ENCODE data around the gene ABCG5. TPM values are rescaled to one million over a fixed set of nuclear protein-coding genes. Genes with fewer than 3 reads are reported as not detected.

The ABCG5 gene
- total RNA-seq = not detected
- total RNA-seq (2013) = not detected
- total RNA-seq = 0 to 0.14 (median 0) reads per million in 29 experiments

DNA sequence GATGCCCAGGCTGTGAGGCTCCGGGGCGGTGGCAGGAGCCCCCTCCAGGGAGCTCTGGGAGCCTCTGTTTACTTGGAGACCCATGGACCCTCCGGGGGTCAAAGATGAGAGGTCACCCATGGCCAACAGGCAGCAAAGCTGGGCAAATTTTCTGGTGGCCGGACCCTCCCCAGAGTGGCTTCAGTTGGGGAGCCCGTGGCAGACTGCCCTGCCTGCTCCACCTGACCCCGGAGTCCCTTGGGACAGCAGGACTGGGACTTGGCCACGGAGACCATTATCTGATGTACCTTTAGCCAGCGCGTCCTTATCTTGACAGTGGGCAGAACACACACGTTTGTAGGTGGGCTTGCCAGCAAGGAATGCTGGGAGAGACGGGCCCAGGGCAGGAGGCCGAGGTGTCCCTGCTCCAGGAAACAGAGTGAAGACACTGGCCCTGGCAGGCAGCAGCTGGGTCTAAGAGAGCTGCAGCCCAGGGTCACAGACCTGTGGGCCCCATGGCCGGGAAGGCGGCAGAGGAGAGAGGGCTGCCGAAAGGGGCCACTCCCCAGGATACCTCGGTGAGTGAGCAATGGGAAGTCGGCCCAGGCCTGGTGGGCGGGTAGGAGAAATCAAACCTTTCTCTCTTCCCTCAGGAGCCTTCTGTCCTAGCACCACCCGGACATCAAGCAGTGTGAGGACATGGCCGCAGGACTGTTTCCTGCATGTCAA, at the start of gene ABCG5, which contains the start of gene ABCG8:
TSS of gene ABCG5 (minus strand) at position 280 of the 708 bp plus-strand sequence. CDS start at position 120, 160 bp downstream.
TSS of gene ABCG8 (plus strand) at position 412 of the 708 bp plus-strand sequence. CDS start at position 495, 83 bp downstream.
- Mint-ChIP-seq H3K4me1 (no peaks in the 10 kb centered on the region), H3K27me3 (peaks cover 4 to 13% of the 10 kb centered on the region in 2 donors), H3K4me3 (no peak within 1 kb of the TSS), H3K9me3 (no peaks in the 10 kb centered on the region), H3K27ac (no peak within 1 kb of the TSS), H3K36me3 (no peaks in the 10 kb centered on the region)
- H3K27me3 ChIP-seq (replicated peaks in 1 of 2; ENCODE audit: control insufficient read depth in 2 of 2, extremely low read depth in 1 of 2, insufficient read depth in 2 of 2, low read length in 1 of 2) = peaks cover 0 to 23% of the 10 kb centered on the region in 2 experiments
- H3K4me1 ChIP-seq (ENCODE audit: control insufficient read depth in 1 of 2, extremely low read depth in 1 of 2, insufficient read depth in 2 of 2, low read length in 2 of 2) = no peaks in the 10 kb centered on the region
- no peak for ATAC-seq (replicated peaks in 1 of 4)
- H3K27ac ChIP-seq (ENCODE audit: low read length) = no peak within 1 kb of the TSS
- ChIA-PET CTCF (no interaction called here), POLR2A (no interaction called here)
- H3K36me3 ChIP-seq (ENCODE audit: control insufficient read depth in 2 of 2, extremely low read depth in 1 of 2, insufficient read depth in 1 of 2, low read length in 1 of 2) = no peaks in the 10 kb centered on the region
- H3K4me3 ChIP-seq (ENCODE audit: control insufficient read depth in 1 of 2, extremely low read depth in 1 of 2, low read length in 1 of 2) = no peak within 1 kb of the TSS
- no peaks in the 10 kb centered on the region for H3K9me3 ChIP-seq
- WGBS (ENCODE audit: insufficient coverage) = 89% methylated on average over 15 of the region's 20 CpGs
- DNase-seq = no peak

DNA sequence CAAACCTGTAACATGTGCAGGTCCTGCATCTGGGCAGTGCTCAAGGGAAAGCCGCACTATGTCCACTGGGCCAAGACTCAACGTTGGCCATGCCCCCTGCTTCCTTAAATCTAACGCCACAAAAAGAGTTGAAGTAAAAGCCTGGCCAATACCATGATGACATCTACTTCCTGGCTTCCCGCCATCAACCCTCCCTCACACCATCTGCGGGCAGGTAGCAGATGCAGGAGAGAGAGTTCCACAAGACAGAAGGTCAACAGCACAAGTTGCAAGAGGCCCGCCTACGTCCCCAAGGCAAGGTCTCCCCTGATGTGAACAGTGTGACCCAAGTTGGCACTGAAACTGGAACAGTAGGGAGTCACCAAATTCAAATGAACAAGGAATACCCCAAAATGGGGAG, 48.5 kb upstream of the ABCG5 start:
- Histone ChIP-seq H3K36me3 (ENCODE audit: control insufficient read depth in 2 of 2, extremely low read depth in 1 of 2, insufficient read depth in 1 of 2, low read length in 1 of 2) (peaks cover 6 to 35% of the 10 kb centered on the region in 2 donors), H3K27me3 (replicated peaks in 1 of 2; ENCODE audit: control insufficient read depth in 2 of 2, extremely low read depth in 1 of 2, insufficient read depth in 2 of 2, low read length in 1 of 2) (no peaks in the 10 kb centered on the region), H3K27ac (ENCODE audit: low read length) (no peak overlapping the region), H3K4me3 (ENCODE audit: control insufficient read depth in 1 of 2, extremely low read depth in 1 of 2, low read length in 1 of 2) (no peak overlapping the region), H3K4me1 (ENCODE audit: control insufficient read depth in 1 of 2, extremely low read depth in 1 of 2, insufficient read depth in 2 of 2, low read length in 2 of 2) (no peaks in the 10 kb centered on the region), H3K9me3 (no peaks in the 10 kb centered on the region)
- Mint-ChIP-seq H3K27ac (no peak overlapping the region), H3K9me3 (no peaks in the 10 kb centered on the region), H3K4me3 (no peak overlapping the region), H3K27me3 (no peaks in the 10 kb centered on the region), H3K36me3 (peaks cover 39% of the 10 kb centered on the region), H3K4me1 (no peaks in the 10 kb centered on the region)
- WGBS (ENCODE audit: insufficient coverage) = 97% methylated on average over 5 of the region's 7 CpGs
- DNase-seq = no peak
- ChIA-PET POLR2A (no interaction called here), CTCF (no interaction called here)
- ATAC-seq (replicated peaks in 1 of 4) = no peak

DNA sequence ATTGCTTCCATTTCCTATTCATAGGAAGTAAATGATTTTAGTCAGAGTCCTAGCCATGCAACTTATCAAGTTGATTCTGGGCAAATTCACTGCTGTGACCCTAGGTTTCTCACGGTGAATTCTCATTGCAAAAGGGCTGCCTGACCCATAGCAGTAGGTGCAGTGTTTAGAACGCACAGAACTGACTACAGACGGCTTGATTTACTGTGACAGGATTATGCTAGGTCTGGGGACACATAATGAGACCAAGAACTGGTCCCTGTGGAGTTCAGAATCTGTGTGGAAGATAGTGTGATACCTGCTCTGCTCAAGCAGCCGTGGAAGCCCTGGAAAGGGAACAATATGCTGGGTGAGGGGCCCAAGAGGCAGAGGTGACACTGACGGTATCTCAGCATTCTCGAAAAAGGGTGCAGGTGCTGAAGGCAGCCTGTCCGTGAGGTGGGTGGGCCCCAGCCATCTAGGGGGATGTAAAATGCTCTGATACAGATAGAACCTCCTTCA, 46.5 kb upstream of the ABCG5 start:
- Histone ChIP-seq H3K27me3 (replicated peaks in 1 of 2; ENCODE audit: control insufficient read depth in 2 of 2, extremely low read depth in 1 of 2, insufficient read depth in 2 of 2, low read length in 1 of 2) (no peaks in the 10 kb centered on the region), H3K4me3 (ENCODE audit: control insufficient read depth in 1 of 2, extremely low read depth in 1 of 2, low read length in 1 of 2) (no peak overlapping the region), H3K9me3 (no peaks in the 10 kb centered on the region), H3K4me1 (ENCODE audit: control insufficient read depth in 1 of 2, extremely low read depth in 1 of 2, insufficient read depth in 2 of 2, low read length in 2 of 2) (no peaks in the 10 kb centered on the region), H3K27ac (ENCODE audit: low read length) (no peak overlapping the region), H3K36me3 (ENCODE audit: control insufficient read depth in 2 of 2, extremely low read depth in 1 of 2, insufficient read depth in 1 of 2, low read length in 1 of 2) (peaks cover 6 to 21% of the 10 kb centered on the region in 2 donors)
- WGBS (ENCODE audit: insufficient coverage) = 91% methylated on average over 6 of the region's 7 CpGs
- no peaks in the 10 kb centered on the region for H3K4me1 Mint-ChIP-seq
- no peaks in the 10 kb centered on the region for H3K9me3 Mint-ChIP-seq
- H3K4me3 Mint-ChIP-seq = no peak overlapping the region
- ChIA-PET POLR2A (no interaction called here), CTCF (no interaction called here)
- no peak overlapping the region for H3K27ac Mint-ChIP-seq
- DNase-seq = no peak
- ATAC-seq (replicated peaks in 1 of 4) = no peak
- H3K27me3 Mint-ChIP-seq = no peaks in the 10 kb centered on the region
- H3K36me3 Mint-ChIP-seq = peaks cover 31% of the 10 kb centered on the region

DNA sequence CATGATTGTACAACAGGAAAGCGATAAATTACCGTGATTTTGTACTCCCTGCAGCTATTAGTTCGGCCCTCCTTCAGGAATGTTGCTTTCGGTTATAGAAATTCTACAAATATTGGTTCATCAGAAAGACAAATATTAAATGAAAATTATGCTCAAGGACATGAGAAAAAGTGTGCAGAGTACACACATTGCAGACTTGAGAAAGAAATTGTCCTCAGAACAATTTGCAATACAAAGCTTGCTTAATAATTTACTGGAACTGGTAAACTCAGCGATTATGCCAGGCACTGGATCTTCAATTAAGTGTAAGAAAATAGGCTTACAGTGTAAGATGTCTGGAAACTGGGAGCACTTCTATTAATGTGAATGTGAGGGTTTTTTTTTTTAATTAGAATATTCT, 46.0 kb upstream of the ABCG5 start:
- H3K36me3 ChIP-seq (ENCODE audit: control insufficient read depth in 2 of 2, extremely low read depth in 1 of 2, insufficient read depth in 1 of 2, low read length in 1 of 2) = peaks cover 6 to 18% of the 10 kb centered on the region in 2 donors
- DNase-seq (no peak), ATAC-seq (replicated peaks in 1 of 4) (no peak)
- H3K4me3 Mint-ChIP-seq = no peak overlapping the region
- no peak overlapping the region for H3K27ac Mint-ChIP-seq
- no peaks in the 10 kb centered on the region for H3K27me3 ChIP-seq (replicated peaks in 1 of 2; ENCODE audit: control insufficient read depth in 2 of 2, extremely low read depth in 1 of 2, insufficient read depth in 2 of 2, low read length in 1 of 2)
- no CpG with 5 or more reads among the region's 5 CpGs for WGBS (ENCODE audit: insufficient coverage)
- CTCF ChIA-PET = no interaction called here
- no peaks in the 10 kb centered on the region for H3K9me3 ChIP-seq
- H3K4me1 Mint-ChIP-seq = no peaks in the 10 kb centered on the region
- H3K4me3 ChIP-seq (ENCODE audit: control insufficient read depth in 1 of 2, extremely low read depth in 1 of 2, low read length in 1 of 2) = no peak overlapping the region
- H3K27me3 Mint-ChIP-seq = no peaks in the 10 kb centered on the region
- no peak overlapping the region for H3K27ac ChIP-seq (ENCODE audit: low read length)
- H3K9me3 Mint-ChIP-seq = no peaks in the 10 kb centered on the region
- no peaks in the 10 kb centered on the region for H3K4me1 ChIP-seq (ENCODE audit: control insufficient read depth in 1 of 2, extremely low read depth in 1 of 2, insufficient read depth in 2 of 2, low read length in 2 of 2)
- H3K36me3 Mint-ChIP-seq = peaks cover 27% of the 10 kb centered on the region
- POLR2A ChIA-PET = no interaction called here

DNA sequence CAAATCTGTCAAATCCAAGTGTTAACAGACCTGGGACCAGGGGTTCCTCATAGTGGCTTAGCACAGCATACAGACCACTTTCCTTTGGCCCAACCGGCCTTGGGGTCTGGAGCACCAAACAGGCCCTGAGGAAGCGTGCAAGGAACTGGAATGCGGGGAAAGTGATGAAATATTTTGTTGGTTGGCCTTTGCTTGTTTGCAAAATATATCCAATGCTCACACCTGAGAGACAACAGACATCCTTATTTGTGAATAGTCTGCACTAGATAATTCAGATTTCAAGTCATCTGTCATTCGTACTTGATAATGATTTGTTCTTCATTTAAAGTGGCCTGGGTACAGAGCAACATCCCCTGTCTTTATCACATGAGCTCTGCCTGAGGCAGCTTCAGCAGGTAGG, 43.7 kb upstream of the ABCG5 start:
- CTCF ChIA-PET = no interaction called here
- ATAC-seq (replicated peaks in 1 of 4) = no peak
- Mint-ChIP-seq H3K27ac (peak overlapping the region in 1 of 2 donors; percentile 52), H3K4me3 (no peak overlapping the region), H3K9me3 (no peaks in the 10 kb centered on the region), H3K4me1 (peaks cover 4 to 6% (median 6%) of the 10 kb centered on the region in 3 donors), H3K36me3 (peaks cover 7% of the 10 kb centered on the region), H3K27me3 (peaks cover under 1 to 7% of the 10 kb centered on the region in 2 donors)
- no peak overlapping the region for H3K4me3 ChIP-seq (ENCODE audit: control insufficient read depth in 1 of 2, extremely low read depth in 1 of 2, low read length in 1 of 2)
- POLR2A ChIA-PET = interaction anchor here in 1 of 2 donors (0.6 kb wide), 1 partner anchor 481 kb away, joined by 6 read pairs; no protein-coding TSS in a partner anchor
- H3K27me3 ChIP-seq (replicated peaks in 1 of 2; ENCODE audit: control insufficient read depth in 2 of 2, extremely low read depth in 1 of 2, insufficient read depth in 2 of 2, low read length in 1 of 2) = peaks cover 0 to 5% of the 10 kb centered on the region in 2 experiments
- no peaks in the 10 kb centered on the region for H3K9me3 ChIP-seq
- H3K4me1 ChIP-seq (ENCODE audit: control insufficient read depth in 1 of 2, extremely low read depth in 1 of 2, insufficient read depth in 2 of 2, low read length in 2 of 2) = peaks cover 0 to 7% of the 10 kb centered on the region in 2 experiments
- H3K36me3 ChIP-seq (ENCODE audit: control insufficient read depth in 2 of 2, extremely low read depth in 1 of 2, insufficient read depth in 1 of 2, low read length in 1 of 2) = peaks cover 0 to under 1% of the 10 kb centered on the region in 2 donors
- 100% methylated on average over 1 of the region's 4 CpGs for WGBS (ENCODE audit: insufficient coverage)
- no peak overlapping the region for H3K27ac ChIP-seq (ENCODE audit: low read length)
- no peak for DNase-seq

DNA sequence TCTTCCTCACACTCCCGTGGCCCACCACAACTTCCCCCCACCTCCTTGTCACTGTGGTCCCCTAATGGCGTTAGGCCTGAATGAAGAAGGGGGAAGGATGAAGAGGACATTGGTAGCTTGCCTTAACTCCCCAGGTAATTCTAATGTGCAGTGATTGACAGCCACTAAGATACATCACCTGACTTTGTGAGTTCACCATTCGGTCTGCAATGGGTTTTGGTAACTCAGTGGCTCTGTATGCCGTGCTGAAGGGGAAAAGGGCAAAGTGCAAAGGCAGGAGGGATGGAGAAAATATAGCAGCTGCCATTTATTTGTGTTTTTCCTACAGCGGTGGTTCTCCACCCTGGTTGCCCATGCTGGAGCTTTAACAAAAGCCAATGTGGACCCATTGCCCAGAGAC, 42.3 kb upstream of the ABCG5 start:
- WGBS (ENCODE audit: insufficient coverage) = 88% methylated on average over 2 of the region's 5 CpGs
- POLR2A ChIA-PET = no interaction called here

More for the DNA sequence above, 42.3 kb upstream of the ABCG5 start:
- Histone ChIP-seq H3K4me1 (ENCODE audit: control insufficient read depth in 1 of 2, extremely low read depth in 1 of 2, insufficient read depth in 2 of 2, low read length in 2 of 2) (peaks cover 0 to 7% of the 10 kb centered on the region in 2 experiments), H3K36me3 (ENCODE audit: control insufficient read depth in 2 of 2, extremely low read depth in 1 of 2, insufficient read depth in 1 of 2, low read length in 1 of 2) (no peaks in the 10 kb centered on the region), H3K9me3 (no peaks in the 10 kb centered on the region), H3K4me3 (ENCODE audit: control insufficient read depth in 1 of 2, extremely low read depth in 1 of 2, low read length in 1 of 2) (no peak overlapping the region), H3K27ac (ENCODE audit: low read length) (no peak overlapping the region), H3K27me3 (replicated peaks in 1 of 2; ENCODE audit: control insufficient read depth in 2 of 2, extremely low read depth in 1 of 2, insufficient read depth in 2 of 2, low read length in 1 of 2) (peaks cover 0 to 5% of the 10 kb centered on the region in 2 experiments)
- no peak overlapping the region for H3K4me3 Mint-ChIP-seq
- peaks cover 5 to 17% of the 10 kb centered on the region in 2 donors for H3K27me3 Mint-ChIP-seq
- ATAC-seq (replicated peaks in 1 of 4) (no peak), DNase-seq (no peak)
- no peak overlapping the region for H3K27ac Mint-ChIP-seq
- no peaks in the 10 kb centered on the region for H3K36me3 Mint-ChIP-seq
- peaks cover 4 to 6% (median 6%) of the 10 kb centered on the region in 3 donors for H3K4me1 Mint-ChIP-seq
- CTCF ChIA-PET = no interaction called here
- H3K9me3 Mint-ChIP-seq = no peaks in the 10 kb centered on the region
